IMR-90 (cell line): ENCODE data around the gene USP6NL. TPM values are rescaled to one million over a fixed set of nuclear protein-coding genes. Genes with fewer than 3 reads are reported as not detected.

Experiments used
- ATAC-seq: fragments of 200-7000 bp; cut with Tn5 transposase; 2 replicates; pipeline ENCODE4 v1.9.1; 2020; ENCODE audit warnings: low read depth, mild to moderate bottlenecking, moderate library complexity
- BruUV-seq: library from RNA; stranded (reverse); fragments of 400-500 nt; replicated peaks from 2 replicates; lab custom pipeline; 2021; lab: Mats Ljungman, UMichigan
- CTCF ChIA-PET: fragments of 300-600 bp; formaldehyde crosslinking; extraction: SDS; loops from one replicate; lab custom pipeline; 2021; ENCODE audit warnings: antibody characterized with exemption; lab: Yijun Ruan, JAX
- POLR2A ChIA-PET: fragments of 300-600 bp; sonication (Branson Sonifier 250); formaldehyde crosslinking; loops from one replicate; lab custom pipeline; 2022; ENCODE audit warnings: antibody characterized with exemption; ENCODE audit not compliant: unreplicated experiment; lab: Charles Lee
- DNase-seq: peaks from one replicate; pipeline ENCODE4 v3.0.0; 2013
- H2AFZ ChIP-seq: replicated peaks from 2 replicates; pipeline ENCODE3; 2013; ENCODE audit warnings: low read length, mild to moderate bottlenecking; ENCODE audit not compliant: poor library complexity
- H2AK5ac ChIP-seq: 2 replicates; pipeline ENCODE4 v1.6.1; 2013; ENCODE audit warnings: low read depth, low read length, inconsistent platforms
- H2AK9ac ChIP-seq: replicated peaks from 2 replicates; pipeline ENCODE3; 2013; ENCODE audit warnings: mild to moderate bottlenecking, low read depth, low read length, moderate library complexity; ENCODE audit not compliant: poor library complexity
- H2BK120ac ChIP-seq: 2 replicates; pipeline ENCODE4 v1.6.1; 2013; ENCODE audit warnings: low read depth, low read length, inconsistent platforms
- H2BK15ac ChIP-seq: 3 replicates; pipeline ENCODE4 v1.6.1; 2013; ENCODE audit warnings: low read depth, low read length, inconsistent platforms
- H2BK20ac ChIP-seq: 2 replicates; pipeline ENCODE4 v1.6.1; 2013; ENCODE audit warnings: low read depth, mild to moderate bottlenecking, inconsistent platforms, low read length, moderate library complexity
- H2BK5ac ChIP-seq: 2 replicates; pipeline ENCODE4 v1.6.1; 2013; ENCODE audit warnings: mild to moderate bottlenecking, low read depth, low read length, inconsistent platforms; ENCODE audit not compliant: poor library complexity, severe bottlenecking
- H3K14ac ChIP-seq: replicated peaks from 2 replicates; pipeline ENCODE4 v1.6.1; 2013; ENCODE audit warnings: low read depth, low read length, inconsistent platforms
- H3K18ac ChIP-seq: 2 replicates; pipeline ENCODE4 v1.6.1; 2013; ENCODE audit warnings: low read depth, low read length, control low read depth
- H3K23ac ChIP-seq: 2 replicates; pipeline ENCODE4 v1.6.1; 2013; ENCODE audit warnings: low read depth, low read length, inconsistent platforms
- H3K27ac ChIP-seq: 2 replicates; pipeline ENCODE4 v1.5.1; 2013; ENCODE audit warnings: mild to moderate bottlenecking, control low read depth, low read length; ENCODE audit not compliant: insufficient read depth
- H3K27me3 ChIP-seq: 2 replicates; pipeline ENCODE4 v1.6.1; 2013; ENCODE audit warnings: low read length; ENCODE audit not compliant: control insufficient read depth, insufficient read depth
- H3K36me3 ChIP-seq: 2 replicates; pipeline ENCODE4 v1.6.1; 2013; ENCODE audit warnings: low read length, mixed read lengths; ENCODE audit not compliant: control insufficient read depth, insufficient read depth
- H3K4ac ChIP-seq: 2 replicates; pipeline ENCODE4 v1.6.1; 2013; ENCODE audit warnings: low read depth, low read length, inconsistent platforms
- H3K4me1 ChIP-seq: 2 replicates; pipeline ENCODE4 v1.6.1; 2013; ENCODE audit warnings: low read length, mixed read lengths; ENCODE audit not compliant: control insufficient read depth, insufficient read depth
- H3K4me2 ChIP-seq: 2 replicates; pipeline ENCODE4 v1.6.1; 2013; ENCODE audit warnings: low read depth, mild to moderate bottlenecking, control low read depth, low read length, moderate library complexity
- H3K4me3 ChIP-seq: 2 replicates; pipeline ENCODE4 v1.5.1; 2013; ENCODE audit warnings: low read depth, mild to moderate bottlenecking, control low read depth, low read length, moderate library complexity; ENCODE audit not compliant: insufficient read depth
- H3K56ac ChIP-seq: 2 replicates; pipeline ENCODE4 v1.6.1; 2013; ENCODE audit warnings: low read length, inconsistent platforms; ENCODE audit not compliant: insufficient read depth; ENCODE audit errors: extremely low read depth
- H3K79me1 ChIP-seq, 2 experiments: 2 replicates each; pipeline ENCODE4 v1.6.1; 2013; ENCODE audit warnings: low read length in 2 of 2, inconsistent platforms in 1 of 2, low read depth in 1 of 2
- H3K9ac ChIP-seq: 2 replicates; pipeline ENCODE4 v1.6.1; 2013; ENCODE audit warnings: low read depth, low read length, control low read depth
- H3K9me1 ChIP-seq: 2 replicates; pipeline ENCODE4 v1.6.1; 2013; ENCODE audit warnings: low read length, inconsistent platforms; ENCODE audit not compliant: insufficient read depth
- H3K9me3 ChIP-seq: 2 replicates; pipeline ENCODE4 v1.6.1; 2013; ENCODE audit warnings: low read length; ENCODE audit not compliant: control insufficient read depth, insufficient read depth
- H4K20me1 ChIP-seq: 2 replicates; pipeline ENCODE4 v1.6.1; 2013; ENCODE audit warnings: low read length, inconsistent platforms; ENCODE audit not compliant: insufficient read depth
- H4K5ac ChIP-seq: 2 replicates; pipeline ENCODE4 v1.6.1; 2013; ENCODE audit warnings: mild to moderate bottlenecking, low read depth, low read length, control low read depth
- H4K8ac ChIP-seq, 2 experiments: 2 replicates each; pipeline ENCODE4 v1.6.1; 2013; ENCODE audit warnings: low read depth in 2 of 2, low read length in 2 of 2, control low read depth in 1 of 2, inconsistent platforms in 1 of 2
- H4K91ac ChIP-seq: 2 replicates; pipeline ENCODE4 v1.6.1; 2013; ENCODE audit warnings: low read depth, low read length, inconsistent platforms; ENCODE audit not compliant: insufficient read depth
- CHD1 ChIP-seq: IDR thresholded peaks from 2 replicates; pipeline ENCODE4 v1.6.1; 2012; ENCODE audit warnings: low read depth, low read length, improper control_type of control experiment
- MAZ ChIP-seq: IDR thresholded peaks from 2 replicates; pipeline ENCODE4 v1.6.1; 2012; ENCODE audit warnings: low read depth, mild to moderate bottlenecking, low read length, improper control_type of control experiment, moderate library complexity, borderline replicate concordance
- POLR2A ChIP-seq: IDR thresholded peaks from 2 replicates; pipeline ENCODE4 v1.6.1; 2012; ENCODE audit warnings: mild to moderate bottlenecking, low read depth, low read length
- RAD21 ChIP-seq: IDR thresholded peaks from 2 replicates; pipeline ENCODE4 v1.6.1; 2012; ENCODE audit warnings: low read length, improper control_type of control experiment
- RFX5 ChIP-seq: IDR thresholded peaks from 2 replicates; pipeline ENCODE4 v1.8.0; 2012; ENCODE audit warnings: low read depth, mild to moderate bottlenecking, low read length, moderate library complexity
- WGBS, 2 experiments: methylation state at CpG; one replicate each; pipeline versions ENCODE4 v1.1.5 to v1.1.7; 2013; ENCODE audit warnings: missing lambda C conversion rate in 2 of 2; ENCODE audit not compliant: insufficient read length in 1 of 2; ENCODE audit errors: extremely low coverage in 2 of 2; 5-methylcytosine and 5-hydroxymethylcytosine counted together
- dilution Hi-C: fragments of 300-500 bp; cut with HindIII; formaldehyde crosslinking; loops from one replicate; pipeline ENCODE4 v1.14.3; 2018; ENCODE audit warnings: low sequenced_read_pairs; ENCODE audit not compliant: unreplicated experiment
- in situ Hi-C: fragments of 300-500 bp; cut with MboI; formaldehyde crosslinking; loops from 3 replicates; pipeline ENCODE4 v1.14.3; 2019; ENCODE audit warnings: low sequenced_read_pairs, inconsistent platforms, mixed read lengths
- intact Hi-C: fragments of 100-400 bp; cut with micrococcal nuclease; formaldehyde crosslinking; loops from 2 replicates; pipeline ENCODE4 v1.10.0; 2022
- polyA plus RNA-seq, 3 experiments: library from polyadenylated mRNA; depleted of rRNA; stranded (reverse); fragments of >200 nt; gene quantifications; 2 replicates each; pipeline ENCODE4 v1.2.3, GENCODE V29; 2012; ENCODE audit warnings: low replicate concordance in 1 of 3
- total RNA-seq: library from RNA; depleted of rRNA; stranded (reverse); fragments of >200 nt; gene quantifications from 2 replicates; pipeline ENCODE4 v1.2.3, GENCODE V29; 2012

USP6NL gene
- total and polyA plus RNA-seq, 2 of the 4 experiments (the other 2 are of a cell fraction) = 7.8 to 9.1 TPM

DNA sequence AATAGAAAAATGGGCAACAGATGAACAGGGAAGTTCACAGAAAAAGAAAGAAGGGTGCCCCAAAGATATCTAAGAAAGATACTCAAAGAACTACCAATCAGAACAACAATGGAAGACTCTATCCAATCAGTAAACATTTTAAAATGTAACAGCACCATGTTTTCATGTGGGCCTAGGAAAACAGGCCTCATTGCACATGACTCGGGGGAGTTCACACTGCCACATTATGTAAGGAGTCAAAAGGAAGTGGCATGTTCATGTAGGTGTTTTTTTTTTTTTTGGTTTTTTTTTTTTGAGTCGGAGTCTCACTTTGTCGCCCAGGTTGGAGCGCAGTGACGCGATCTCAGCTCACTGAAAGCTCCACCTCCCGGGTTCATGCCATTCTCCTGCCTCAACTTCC lies 132.2 kb downstream of the USP6NL start:
- Histone ChIP-seq H3K27ac (no peak overlapping the region), H3K4me3 (no peak overlapping the region), H3K9me1 (peaks cover 6% of the 10 kb centered on the region), H4K5ac (no peak overlapping the region), H3K9me3 (no peaks in the 10 kb centered on the region), H3K27me3 (no peaks in the 10 kb centered on the region), H3K9ac (no peak overlapping the region), H2BK120ac (no peak overlapping the region), H3K14ac (no peak overlapping the region), H3K56ac (no peak overlapping the region), H2BK20ac (no peak overlapping the region), H3K4me2 (no peak overlapping the region), H2AFZ (no peak overlapping the region), H4K8ac (no peak overlapping the region), H3K4ac (no peak overlapping the region), H4K91ac (no peak overlapping the region), H3K4me1 (peaks cover 2% of the 10 kb centered on the region; the same call in 1 of the 2 replicates), H3K23ac (no peak overlapping the region), H2BK15ac (no peak overlapping the region), H3K79me1 (no peaks in the 10 kb centered on the region), H2AK5ac (no peak overlapping the region), H2BK5ac (no peak overlapping the region), H3K36me3 (peaks cover 2% of the 10 kb centered on the region; the same call in 1 of the 2 replicates), H3K18ac (no peak overlapping the region), H4K20me1 (no peaks in the 10 kb centered on the region; the same call in 1 of the 2 replicates), H2AK9ac (no peak overlapping the region)
- in situ Hi-C loops (no loop called here), intact Hi-C loops (no loop called here), dilution Hi-C loops (no loop called here)
- DNase-seq (no peak), ATAC-seq (no peak)
- no TSS peak for BruUV-seq
- no CpG with 5 or more reads among the region's 7 CpGs for WGBS, 2 experiments
- ChIA-PET CTCF (no interaction called here), POLR2A (no interaction called here)
- TF ChIP-seq CHD1 = no peak
- no peak for TF ChIP-seq MAZ
- TF ChIP-seq RFX5 = no peak
- no peak for TF ChIP-seq RAD21
- no peak for TF ChIP-seq POLR2A
